ENCODE results near the gene PEX14. TPM values are rescaled to one million over a fixed set of nuclear protein-coding genes. Genes with fewer than 3 reads are reported as not detected.

The PEX14 gene
- total RNA-seq, 4 donors from 2014 or later = 14.6 to 19.0 (median 17.6) TPM

GRCh38 chr1:10446790-10447422 is 27.8 kb upstream of the PEX14 start:
- H3K4me3 ChIP-seq = no peak overlapping the region
- H3K36me3 ChIP-seq = no peaks in the 10 kb centered on the region
- DNase-seq (ENCODE audit: low spot score in 2 of 2) = no peak
- peaks cover 13% of the 10 kb centered on the region for H3K4me1 ChIP-seq
- no peaks in the 10 kb centered on the region for H3K27me3 ChIP-seq
- H3K27ac ChIP-seq = no peak overlapping the region
- H3K9me3 ChIP-seq = no peaks in the 10 kb centered on the region
- WGBS = 95% methylated on average over 7 of the region's 7 CpGs
- no peak for TF ChIP-seq EP300 (IDR thresholded peaks at IDR 0.05)
- no peak for TF ChIP-seq POLR2AphosphoS5 (IDR thresholded peaks at IDR 0.05)
- TF ChIP-seq POLR2A (IDR thresholded peaks at IDR 0.05) = no peak
- no peak for TF ChIP-seq CTCF (IDR thresholded peaks at IDR 0.05)

- TF ChIP-seq EP300 (IDR thresholded peaks at IDR 0.05) = no peak
- no peak for TF ChIP-seq POLR2A (IDR thresholded peaks at IDR 0.05)
- no peak for TF ChIP-seq CTCF (IDR thresholded peaks at IDR 0.05)
- no peak for TF ChIP-seq POLR2AphosphoS5 (IDR thresholded peaks at IDR 0.05)
- Histone ChIP-seq H3K4me3 (no peak within 1 kb of the TSS), H3K9me3 (no peaks in the 10 kb centered on the region), H3K4me1 (peaks cover 15% of the 10 kb centered on the region), H3K27me3 (no peaks in the 10 kb centered on the region), H3K36me3 (no peaks in the 10 kb centered on the region), H3K27ac (no peak within 1 kb of the TSS)
- WGBS = 88% methylated on average over 10 of the region's 10 CpGs
- DNase-seq (ENCODE audit: low spot score in 2 of 2) = no peak
These were observed 25.0 kb upstream of the PEX14 start, which contains the start of gene CORT for GRCh38 chr1:10449751-10450150. TSS of gene CORT (plus strand) at chr1:10450031. CDS start at chr1:10450224, 193 bp downstream.

DNA sequence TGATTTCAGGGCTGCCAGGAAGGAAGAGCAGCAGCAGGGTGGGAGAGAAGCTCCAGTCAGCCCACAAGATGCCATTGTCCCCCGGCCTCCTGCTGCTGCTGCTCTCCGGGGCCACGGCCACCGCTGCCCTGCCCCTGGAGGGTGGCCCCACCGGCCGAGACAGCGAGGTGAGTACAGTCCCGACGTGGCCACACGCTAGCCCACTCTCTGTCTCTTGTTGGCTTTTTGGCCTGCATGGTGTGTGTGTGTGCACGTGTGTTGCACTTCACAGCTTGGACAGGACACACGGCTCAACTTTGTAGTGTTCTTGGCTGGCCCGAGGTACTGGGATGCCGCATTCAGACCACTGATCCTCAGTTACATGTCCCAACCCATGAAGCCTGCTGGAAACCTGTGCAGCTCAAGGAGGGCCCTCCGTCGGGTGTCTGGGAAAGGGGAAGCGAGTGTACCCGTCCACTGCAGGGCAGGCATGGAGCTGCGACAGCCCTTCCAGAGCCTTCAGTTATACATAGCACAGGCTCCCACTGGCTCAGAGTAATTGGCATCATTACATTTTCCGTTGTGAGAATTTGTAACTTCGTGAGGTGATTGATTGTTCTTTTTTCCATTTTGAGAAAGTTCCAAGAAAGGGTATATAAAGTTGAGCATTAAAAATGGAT is 24.5 kb upstream of the PEX14 start:
- H3K36me3 ChIP-seq = no peaks in the 10 kb centered on the region
- no peak overlapping the region for H3K4me3 ChIP-seq
- no peak for DNase-seq (ENCODE audit: low spot score in 2 of 2)
- TF ChIP-seq CTCF (IDR thresholded peaks at IDR 0.05) (no peak), EP300 (IDR thresholded peaks at IDR 0.05) (no peak), POLR2AphosphoS5 (IDR thresholded peaks at IDR 0.05) (no peak), POLR2A (IDR thresholded peaks at IDR 0.05) (no peak)
- no peaks in the 10 kb centered on the region for H3K9me3 ChIP-seq
- H3K27ac ChIP-seq = no peak overlapping the region
- WGBS = 60% methylated on average over 11 of the region's 21 CpGs
- H3K4me1 ChIP-seq = peaks cover 15% of the 10 kb centered on the region
- H3K27me3 ChIP-seq = no peaks in the 10 kb centered on the region

- Histone ChIP-seq H3K27me3 (no peaks in the 10 kb centered on the region), H3K9me3 (no peaks in the 10 kb centered on the region), H3K4me1 (peaks cover 15% of the 10 kb centered on the region), H3K4me3 (peak overlapping the region; percentile 16), H3K36me3 (no peaks in the 10 kb centered on the region), H3K27ac (no peak overlapping the region)
- TF ChIP-seq POLR2AphosphoS5 (IDR thresholded peaks at IDR 0.05) = no peak
- TF ChIP-seq POLR2A (IDR thresholded peaks at IDR 0.05) = no peak
- TF ChIP-seq EP300 (IDR thresholded peaks at IDR 0.05) = no peak
- TF ChIP-seq CTCF (IDR thresholded peaks at IDR 0.05) = no peak
- 30% methylated on average over 6 of the region's 6 CpGs for WGBS
- no peak for DNase-seq (ENCODE audit: low spot score in 2 of 2)
These were observed 23.9 kb upstream of the PEX14 start for GRCh38 chr1:10450836-10451235.

DNA sequence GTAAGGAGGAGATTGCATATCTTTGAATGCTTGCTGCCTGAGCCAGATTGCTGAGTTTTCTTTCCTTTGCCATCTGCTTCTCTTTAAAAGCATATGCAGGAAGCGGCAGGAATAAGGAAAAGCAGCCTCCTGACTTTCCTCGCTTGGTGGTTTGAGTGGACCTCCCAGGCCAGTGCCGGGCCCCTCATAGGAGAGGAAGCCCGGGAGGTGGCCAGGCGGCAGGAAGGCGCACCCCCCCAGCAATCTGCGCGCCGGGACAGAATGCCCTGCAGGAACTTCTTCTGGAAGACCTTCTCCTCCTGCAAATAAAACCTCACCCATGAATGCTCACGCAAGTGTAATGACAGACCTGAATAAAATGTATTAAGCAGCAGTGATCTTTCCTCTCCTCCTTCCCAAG is 23.5 kb upstream of the PEX14 start:
- WGBS = 4% methylated on average over 10 of the region's 10 CpGs
- Histone ChIP-seq H3K36me3 (no peaks in the 10 kb centered on the region), H3K27me3 (no peaks in the 10 kb centered on the region), H3K27ac (no peak overlapping the region), H3K4me1 (peaks cover 15% of the 10 kb centered on the region), H3K4me3 (peak overlapping the region; percentile 16), H3K9me3 (no peaks in the 10 kb centered on the region)
- DNase-seq (ENCODE audit: low spot score in 2 of 2) = no peak
- TF ChIP-seq POLR2A (IDR thresholded peaks at IDR 0.05) = no peak
- TF ChIP-seq CTCF (IDR thresholded peaks at IDR 0.05) = no peak
- no peak for TF ChIP-seq POLR2AphosphoS5 (IDR thresholded peaks at IDR 0.05)
- no peak for TF ChIP-seq EP300 (IDR thresholded peaks at IDR 0.05)
